B cell (primary cell): ENCODE data around the gene PARP15. TPM values are rescaled to one million over a fixed set of nuclear protein-coding genes. Genes with fewer than 3 reads are reported as not detected.

Experiments used
- ATAC-seq: fragments of 200-7000 bp; cut with Tn5 transposase; one replicate; pipeline ENCODE4 v1.10.0; 2021; ENCODE audit warnings: low read depth, mild to moderate bottlenecking, moderate number of reproducible peaks, moderate library complexity
- CTCF ChIA-PET: fragments of 350-600 bp; sonication (Branson Sonifier 250); formaldehyde crosslinking; loops from one replicate; lab custom pipeline; 2021; ENCODE audit warnings: antibody characterized with exemption, inconsistent platforms; lab: Charles Lee
- POLR2A ChIA-PET: fragments of 350-600 bp; sonication (Branson Sonifier 250); formaldehyde crosslinking; loops from one replicate; lab custom pipeline; 2021; ENCODE audit warnings: antibody characterized with exemption; lab: Charles Lee
- DNase-seq: peaks from one replicate; pipeline ENCODE4 v3.0.0; 2013
- H2AFZ ChIP-seq: 2 replicates; pipeline ENCODE4 v1.6.1; 2012; ENCODE audit warnings: mild to moderate bottlenecking, low read depth, low read length; ENCODE audit not compliant: insufficient read depth, poor library complexity, severe bottlenecking
- H3K27ac ChIP-seq, 2 donors: 1 replicate in 1 of 2; 2 replicates in 1 of 2; pipeline ENCODE4 v1.5.1; 2012 to 2013; ENCODE audit warnings: low read length in 2 of 2, mild to moderate bottlenecking in 2 of 2, moderate library complexity in 1 of 2
- H3K27me3 ChIP-seq, 4 experiments: fragments of 200-600 bp in 1 of 4; sonication (generic) in 1 of 4; replicated peaks in 1 of 4; 1 replicate in 2 of 4; 2 replicates in 2 of 4; pipeline versions ENCODE4 v1.6.1 to v1.7.0; 2013 to 2016; ENCODE audit warnings: low read length in 3 of 4, mild to moderate bottlenecking in 2 of 4, mixed read lengths in 1 of 4, moderate library complexity in 1 of 4; ENCODE audit not compliant: insufficient read depth in 4 of 4, control insufficient read depth in 3 of 4; ENCODE audit errors: control extremely low read depth in 1 of 4
- H3K36me3 ChIP-seq, 2 experiments: replicated peaks in 1 of 2; 1 replicate in 1 of 2; 2 replicates in 1 of 2; pipeline versions ENCODE4 v1.6.1 to v1.7.1; 2013; ENCODE audit warnings: low read length in 1 of 2; ENCODE audit not compliant: insufficient read depth in 2 of 2, control insufficient read depth in 1 of 2; ENCODE audit errors: control extremely low read depth in 1 of 2, extremely low read depth in 1 of 2
- H3K4me1 ChIP-seq, 2 donors: fragments of 200-600 bp in 1 of 2; sonication (generic) in 1 of 2; 1 replicate in 1 of 2; 2 replicates in 1 of 2; pipeline versions ENCODE4 v1.5.1 to v1.6.1; 2013 to 2017; ENCODE audit warnings: low read length in 2 of 2; ENCODE audit not compliant: control insufficient read depth in 2 of 2, insufficient read depth in 2 of 2
- H3K4me2 ChIP-seq: replicated peaks from 2 replicates; pipeline ENCODE3; 2012; ENCODE audit warnings: mild to moderate bottlenecking, low read depth, low read length; ENCODE audit not compliant: poor library complexity, severe bottlenecking
- H3K4me3 ChIP-seq, 5 experiments: fragments of 200-600 bp in 1 of 5; sonication (generic) in 1 of 5; 1 replicate in 3 of 5; 2 replicates in 2 of 5; pipeline versions ENCODE4 v1.5.1 to v1.7.0; 2011 to 2016; ENCODE audit warnings: low read length in 4 of 5, mild to moderate bottlenecking in 4 of 5, low read depth in 2 of 5, control low read depth in 1 of 5, moderate library complexity in 1 of 5; ENCODE audit not compliant: insufficient read depth in 1 of 5; ENCODE audit errors: control extremely low read depth in 1 of 5, extremely low read depth in 1 of 5
- H3K79me2 ChIP-seq: fragments of 200-600 bp; sonication (generic); one replicate; pipeline ENCODE4 v1.6.0; 2016; ENCODE audit warnings: low read length; ENCODE audit not compliant: control insufficient read depth, insufficient read depth
- H3K9ac ChIP-seq: fragments of 200-600 bp; sonication (generic); 2 replicates; pipeline ENCODE4 v1.6.1; 2017; ENCODE audit warnings: mild to moderate bottlenecking, low read length, moderate library complexity
- H3K9me3 ChIP-seq, 3 donors: one replicate each; pipeline versions ENCODE4 v1.6.1 to v1.7.1; 2013; ENCODE audit warnings: low read length in 2 of 3; ENCODE audit not compliant: control insufficient read depth in 2 of 3, insufficient read depth in 1 of 3; ENCODE audit errors: control extremely low read depth in 1 of 3
- H4K20me1 ChIP-seq: 2 replicates; pipeline ENCODE4 v1.6.0; 2012; ENCODE audit warnings: mild to moderate bottlenecking, low read length; ENCODE audit not compliant: insufficient read depth, control insufficient read depth, poor library complexity, severe bottlenecking
- H3K27ac Mint-ChIP-seq: one replicate; pipeline ENCODE4 v1.8.0; 2021; ENCODE audit warnings: mixed read lengths
- H3K27me3 Mint-ChIP-seq: one replicate; pipeline ENCODE4 v1.8.0; 2021; ENCODE audit warnings: mixed read lengths
- H3K4me1 Mint-ChIP-seq: one replicate; pipeline ENCODE4 v1.8.0; 2021; ENCODE audit warnings: mixed read lengths
- H3K4me3 Mint-ChIP-seq: one replicate; pipeline ENCODE4 v1.8.0; 2021; ENCODE audit warnings: mixed read lengths
- H3K9me3 Mint-ChIP-seq: one replicate; pipeline ENCODE4 v1.8.0; 2022; ENCODE audit warnings: mixed read lengths; ENCODE audit not compliant: insufficient read depth
- CTCF ChIP-seq: fragments of 200-600 bp; IDR thresholded peaks from one replicate; pipeline ENCODE4 v1.8.0; 2022; ENCODE audit warnings: antibody characterized with exemption, mild to moderate bottlenecking
- EZH2 ChIP-seq: IDR thresholded peaks from 2 replicates; pipeline ENCODE4 v1.6.1; 2012; ENCODE audit warnings: borderline replicate concordance, low read depth, mild to moderate bottlenecking, moderate library complexity, low read length; ENCODE audit not compliant: insufficient read depth, poor library complexity, severe bottlenecking
- WGBS: methylation state at CpG from one replicate; pipeline ENCODE4 v1.1.5; 2013; ENCODE audit warnings: missing lambda C conversion rate; ENCODE audit not compliant: insufficient coverage; 5-methylcytosine and 5-hydroxymethylcytosine counted together
- intact Hi-C: fragments of 100-400 bp; cut with micrococcal nuclease; formaldehyde crosslinking; loops from one replicate; pipeline ENCODE4 v1.10.0; 2022
- polyA plus RNA-seq: library from polyadenylated mRNA; depleted of rRNA; stranded (reverse); fragments of >200 nt; gene quantifications from 2 replicates; pipeline ENCODE4 v1.2.3, GENCODE V29; 2012
- total RNA-seq, 2 donors: library from RNA; stranded (reverse); fragments of 120-200 nt in 1 of 2; gene quantifications; 1 replicate in 1 of 2; 2 replicates in 1 of 2; pipeline versions ENCODE4 v1.2.3 to v1.2.4, GENCODE V29; 2013 to 2022

The PARP15 gene
- total and polyA plus RNA-seq, 2 donors (not counting 1 experiment from before 2014, with no cell fraction given), result 172 to 307 TPM

GRCh38 chr3:122581622-122582021 lies 4.2 kb downstream of the PARP15 start:
- Histone ChIP-seq H3K9me3 (peaks cover 4 to 22% (median 12%) of the 10 kb centered on the region in 3 donors), H2AFZ (no peak overlapping the region), H3K9ac (no peak overlapping the region), H3K4me2 (no peak overlapping the region), H3K4me1 (peaks cover 12 to 30% of the 10 kb centered on the region in 2 donors), H4K20me1 (no peaks in the 10 kb centered on the region), H3K4me3 (no peak overlapping the region), H3K79me2 (peaks cover 95% of the 10 kb centered on the region), H3K27me3 (no peaks in the 10 kb centered on the region), H3K27ac (peak overlapping the region in 1 of 2 donors; percentile 50), H3K36me3 (peaks cover 2 to 33% of the 10 kb centered on the region in 2 experiments)
- ATAC-seq (no peak), DNase-seq (no peak)
- peaks cover 63% of the 10 kb centered on the region for H3K4me1 Mint-ChIP-seq
- H3K27me3 Mint-ChIP-seq, result no peaks in the 10 kb centered on the region
- intact Hi-C loops, result no loop called here
- TF ChIP-seq EZH2 (no peak), CTCF (no peak)
- POLR2A ChIA-PET, result interaction anchor here (0.5 to 0.7 kb wide), 3 partner anchors 16 to 114 kb away, joined by 3 to 4 read pairs (median 4); no protein-coding TSS in a partner anchor
- H3K9me3 Mint-ChIP-seq, result peaks cover 1% of the 10 kb centered on the region
- no CpG with 5 or more reads among the region's 2 CpGs for WGBS
- peak overlapping the region; percentile 27 for H3K27ac Mint-ChIP-seq
- CTCF ChIA-PET, result interaction anchor here (0.6 kb wide), 1 partner anchor 33 kb away, joined by 3 read pairs; no protein-coding TSS in a partner anchor
- peak overlapping the region; percentile 10 for H3K4me3 Mint-ChIP-seq

- TF ChIP-seq CTCF, result no peak
- TF ChIP-seq EZH2, result no peak
- ATAC-seq, result no peak
- peaks cover 3 to 33% of the 10 kb centered on the region in 2 experiments for H3K36me3 ChIP-seq
- H3K4me1 Mint-ChIP-seq, result peaks cover 62% of the 10 kb centered on the region
- intact Hi-C loops, result no loop called here
- H3K27me3 Mint-ChIP-seq, result no peaks in the 10 kb centered on the region
- H3K27me3 ChIP-seq, result no peaks in the 10 kb centered on the region
- ChIA-PET POLR2A (interaction anchor here (0.6 to 0.7 kb wide), 2 partner anchors 17 to 113 kb away, joined by 4 to 7 read pairs; no protein-coding TSS in a partner anchor), CTCF (interaction anchor here (1.2 kb wide), 1 partner anchor 96 kb away, joined by 3 read pairs; no protein-coding TSS in a partner anchor)
- H3K27ac Mint-ChIP-seq, result peak overlapping the region; percentile 32
- no peaks in the 10 kb centered on the region for H4K20me1 ChIP-seq
- peaks cover 4 to 22% (median 12%) of the 10 kb centered on the region in 3 donors for H3K9me3 ChIP-seq
- peaks cover 1% of the 10 kb centered on the region for H3K9me3 Mint-ChIP-seq
- H2AFZ ChIP-seq, result no peak overlapping the region
- no peak for DNase-seq
- no peak overlapping the region for H3K4me3 ChIP-seq
- peaks cover 7 to 28% of the 10 kb centered on the region in 2 donors for H3K4me1 ChIP-seq
- no peak overlapping the region for H3K4me3 Mint-ChIP-seq
- H3K4me2 ChIP-seq, result no peak overlapping the region
- H3K79me2 ChIP-seq, result peaks cover 97% of the 10 kb centered on the region
- H3K9ac ChIP-seq, result no peak overlapping the region
- peak overlapping the region in 1 of 2 donors; percentile 50 for H3K27ac ChIP-seq
- no CpG with 5 or more reads among the region's 1 CpG for WGBS
Observed at GRCh38 chr3:122582390-122582789, 4.9 kb downstream of the PARP15 start.
